HCT116 (cell line): ENCODE data around the gene GIMAP8. TPM values are rescaled to one million over a fixed set of nuclear protein-coding genes. Genes with fewer than 3 reads are reported as not detected.
A peak's percentile ranks its signal among the peaks of the same experiment; 100 is the strongest.

Source experiments
- ATAC-seq: fragments of 200-7000 bp; cut with Tn5 transposase; 2 replicates; pipeline ENCODE4 v1.9.1; 2020; ENCODE audit warnings: mild to moderate bottlenecking, moderate library complexity
- BruUV-seq: library from RNA; stranded (reverse); fragments of 400-500 nt; replicated peaks from 2 replicates; lab custom pipeline; 2021; lab: Mats Ljungman, UMichigan
- CTCF ChIA-PET: fragments of 300-600 bp; sonication (Branson Sonifier 250); formaldehyde crosslinking; loops from one replicate; lab custom pipeline; 2021; ENCODE audit warnings: antibody characterized with exemption; lab: Charles Lee
- POLR2A ChIA-PET: fragments of 300-600, 350-600 bp; sonication (Branson Sonifier 250); formaldehyde crosslinking; loops from one replicate; lab custom pipeline; 2021; ENCODE audit warnings: antibody characterized with exemption; lab: Charles Lee
- RAD21 ChIA-PET, 2 experiments: fragments of 300-600 bp; sonication (Branson Sonifier 250); formaldehyde crosslinking; loops; one replicate each; lab custom pipeline; 2023; ENCODE audit warnings: low total read pairs in 2 of 2; ENCODE audit not compliant: uncharacterized antibody in 2 of 2, unreplicated experiment in 2 of 2, low non-redundant PET in 1 of 2; lab: Charles Lee
- DNase-seq: peaks from one replicate; pipeline ENCODE4 v3.0.0-alpha.2; 2010; ENCODE audit warnings: low read depth, low spot score
- H2AFZ ChIP-seq: fragments of 200-600 bp; shearing (Covaris generic), sonication (generic); 2 replicates; pipeline ENCODE4 v1.6.1; 2017; ENCODE audit warnings: low read depth, mixed run types, mixed read lengths, antibody characterized with exemption, low read length; ENCODE audit not compliant: poor library complexity, severe bottlenecking
- H3K27ac ChIP-seq: 2 replicates; pipeline ENCODE4 v1.5.1; 2012; ENCODE audit warnings: low read depth, low read length
- H3K27me3 ChIP-seq: fragments of 200-600 bp; sonication (generic); 2 replicates; pipeline ENCODE4 v1.6.1; 2016; ENCODE audit warnings: mixed run types, low read length, mixed read lengths; ENCODE audit not compliant: insufficient read depth
- H3K36me3 ChIP-seq, 2 experiments: fragments of 200-500 bp in 1 of 2; fragments of 200-600 bp in 1 of 2; sonication (Bioruptor generic) in 1 of 2; sonication (generic) in 1 of 2; 2 replicates each; pipeline versions ENCODE4 v1.5.1 to v1.6.1; 2014 to 2016; ENCODE audit warnings: low read length in 2 of 2, inconsistent platforms in 1 of 2, mixed read lengths in 1 of 2, mixed run types in 1 of 2; ENCODE audit not compliant: insufficient read depth in 2 of 2, control insufficient read depth in 1 of 2
- H3K4me1 ChIP-seq, 2 experiments: fragments of 200-600 bp in 1 of 2; sonication (generic) in 1 of 2; 2 replicates each; pipeline versions ENCODE4 v1.5.1 to v1.6.1; 2012 to 2017; ENCODE audit warnings: low read length in 2 of 2, inconsistent platforms in 1 of 2, mild to moderate bottlenecking in 1 of 2, mixed read lengths in 1 of 2, mixed run types in 1 of 2, moderate library complexity in 1 of 2; ENCODE audit not compliant: insufficient read depth in 2 of 2, control insufficient read depth in 1 of 2
- H3K4me2 ChIP-seq: fragments of 200-600 bp; sonication (generic); 2 replicates; pipeline ENCODE4 v1.6.1; 2017; ENCODE audit warnings: mixed run types, low read length, mixed read lengths
- H3K4me3 ChIP-seq, 2 experiments: fragments of 200-600 bp in 1 of 2; sonication (generic) in 1 of 2; replicated peaks in 1 of 2; 2 replicates each; pipeline ENCODE4 v1.5.1; 2011 to 2016; ENCODE audit warnings: low read length in 2 of 2, control low read depth in 1 of 2, low read depth in 1 of 2, mild to moderate bottlenecking in 1 of 2, mixed read lengths in 1 of 2, mixed run types in 1 of 2
- H3K79me2 ChIP-seq: fragments of 200-600 bp; sonication (generic); 2 replicates; pipeline ENCODE4 v1.6.1; 2017; ENCODE audit warnings: mild to moderate bottlenecking, mixed run types, low read length, moderate library complexity, mixed read lengths; ENCODE audit not compliant: insufficient read depth
- H3K9ac ChIP-seq: fragments of 200-600 bp; sonication (generic); 2 replicates; pipeline ENCODE4 v1.6.1; 2016; ENCODE audit warnings: low read length, mixed read lengths
- H3K9me2 ChIP-seq: fragments of 200-600 bp; sonication (generic), shearing (Covaris generic); 2 replicates; pipeline ENCODE4 v1.6.1; 2017; ENCODE audit warnings: mixed run types, mild to moderate bottlenecking, moderate library complexity; ENCODE audit not compliant: insufficient read depth
- H3K9me3 ChIP-seq, 2 experiments: fragments of 200-500 bp in 1 of 2; fragments of 200-600 bp in 1 of 2; sonication (Bioruptor generic) in 1 of 2; sonication (generic) in 1 of 2; 2 replicates each; pipeline ENCODE4 v1.6.1; 2014 to 2017; ENCODE audit warnings: low read length in 2 of 2, mixed read lengths in 2 of 2, inconsistent platforms in 1 of 2, low read depth in 1 of 2, mild to moderate bottlenecking in 1 of 2, mixed run types in 1 of 2, moderate library complexity in 1 of 2; ENCODE audit not compliant: control insufficient read depth in 1 of 2, insufficient read depth in 1 of 2
- H4K20me1 ChIP-seq: fragments of 200-600 bp; sonication (generic), shearing (Covaris generic); 2 replicates; pipeline ENCODE4 v1.6.1; 2017; ENCODE audit warnings: mixed run types, mild to moderate bottlenecking, moderate library complexity; ENCODE audit not compliant: insufficient read depth
- EGR1 ChIP-seq: IDR thresholded peaks from 2 replicates; pipeline ENCODE4 v1.6.1; 2012; ENCODE audit warnings: low read depth
- ELF1 ChIP-seq: IDR thresholded peaks from 2 replicates; pipeline ENCODE4 v1.6.1; 2012; ENCODE audit warnings: low read depth, borderline replicate concordance
- EZH2 ChIP-seq: fragments of 200-600 bp; sonication (generic); IDR thresholded peaks from 2 replicates; pipeline ENCODE4 v1.6.1; 2017; ENCODE audit warnings: antibody characterized with exemption, mixed run types
- EZH2phosphoT487 ChIP-seq: fragments of 200-600 bp; IDR thresholded peaks from 2 replicates; pipeline ENCODE4 v1.6.1; 2018; ENCODE audit warnings: antibody characterized with exemption, borderline replicate concordance
- FOSL1 ChIP-seq: IDR thresholded peaks from 2 replicates; pipeline ENCODE4 v1.6.1; 2012; ENCODE audit warnings: low read depth
- REST ChIP-seq: IDR thresholded peaks from 2 replicates; pipeline ENCODE4 v1.6.1; 2012; ENCODE audit warnings: low read depth
- SIN3A ChIP-seq: IDR thresholded peaks from 2 replicates; pipeline ENCODE4 v1.6.1; 2012; ENCODE audit warnings: low read depth
- ZBTB33 ChIP-seq: IDR thresholded peaks from 2 replicates; pipeline ENCODE4 v1.6.1; 2011; ENCODE audit warnings: mild to moderate bottlenecking, low read length, moderate library complexity; ENCODE audit not compliant: insufficient replicate concordance; ENCODE audit errors: extremely low read depth
- ZFX ChIP-seq: fragments of 450-650 bp; IDR thresholded peaks from 2 replicates; pipeline ENCODE4 v1.6.1; 2017
- intact Hi-C: fragments of 100-400 bp; cut with micrococcal nuclease; formaldehyde crosslinking; loops from 2 replicates; pipeline ENCODE4 v1.10.0; 2022
- total RNA-seq: library from RNA; stranded (reverse); gene quantifications from one replicate; pipeline ENCODE4 v1.2.1, GENCODE V29; 2021; ENCODE audit not compliant: unreplicated experiment

Gene GIMAP8
- total RNA-seq, 1 experiment from 2014 or later: 0.15 TPM

- no peak for TF ChIP-seq EGR1
- no peak for TF ChIP-seq ZFX
- TF ChIP-seq EZH2: no peak
- TF ChIP-seq REST: no peak
- TF ChIP-seq FOSL1: no peak
- TF ChIP-seq ELF1: no peak
Measured at GRCh38 chr7:150446288-150446938, 4.0 kb upstream of the GIMAP8 start (continued).

- Histone ChIP-seq H3K79me2 (no peaks in the 10 kb centered on the region), H3K4me3 (no peak overlapping the region), H3K9me2 (no peaks in the 10 kb centered on the region), H3K4me2 (no peak overlapping the region), H4K20me1 (no peaks in the 10 kb centered on the region), H3K27ac (no peak overlapping the region), H3K9ac (no peak overlapping the region), H3K36me3 (no peaks in the 10 kb centered on the region), H2AFZ (peak overlapping the region; percentile 29), H3K4me1 (no peaks in the 10 kb centered on the region), H3K9me3 (no peaks in the 10 kb centered on the region), H3K27me3 (no peaks in the 10 kb centered on the region)
- ChIA-PET CTCF (interaction anchor here (0.7 to 1.0 kb wide), 3 partner anchors 14 to 428 kb away, joined by 3 to 8 read pairs (median 7); no protein-coding TSS in a partner anchor), POLR2A (no interaction called here), RAD21 (no interaction called here)
- BruUV-seq: no TSS peak
- intact Hi-C loops: loop anchor here (2.0 to 5.0 kb wide), 2 partner anchors 309 to 854 kb away; no protein-coding TSS in a partner anchor
- TF ChIP-seq FOSL1: no peak
- TF ChIP-seq EZH2phosphoT487: no peak
- TF ChIP-seq ELF1: no peak
- TF ChIP-seq ZFX: no peak
- no peak for TF ChIP-seq ZBTB33
- TF ChIP-seq SIN3A: no peak
- TF ChIP-seq EGR1: no peak
- TF ChIP-seq REST: no peak
- peak; percentile 62 for ATAC-seq
- no peak for DNase-seq
Measured at GRCh38 chr7:150447966-150448788, 2.3 kb upstream of the GIMAP8 start.
